Trophoblast cell (in vitro differentiated cells and primary cell): Measurements from ENCODE around the gene MYO5B.

Source experiments
- DNase-seq, 2 donors: peaks; one replicate each; pipeline ENCODE4 v3.0.0-alpha.2; 2016
- H2AFZ ChIP-seq: 2 replicates; pipeline ENCODE4 v1.6.1; 2013; ENCODE audit warnings: low read length, moderate library complexity, mild to moderate bottlenecking; ENCODE audit not compliant: insufficient read depth, poor library complexity
- H2AK5ac ChIP-seq: 2 replicates; pipeline ENCODE4 v1.6.1; 2013; ENCODE audit warnings: mild to moderate bottlenecking, low read length
- H2BK120ac ChIP-seq: 2 replicates; pipeline ENCODE4 v1.6.1; 2013; ENCODE audit warnings: low read length, mild to moderate bottlenecking, moderate library complexity; ENCODE audit not compliant: insufficient read depth, poor library complexity
- H2BK12ac ChIP-seq: 2 replicates; pipeline ENCODE4 v1.6.1; 2013; ENCODE audit warnings: mild to moderate bottlenecking, low read length, moderate library complexity
- H2BK5ac ChIP-seq: 2 replicates; pipeline ENCODE4 v1.6.1; 2013; ENCODE audit warnings: low read length, low read depth, moderate library complexity, mild to moderate bottlenecking; ENCODE audit not compliant: poor library complexity
- H3K14ac ChIP-seq: 2 replicates; pipeline ENCODE4 v1.6.1; 2013; ENCODE audit warnings: mild to moderate bottlenecking, low read length
- H3K18ac ChIP-seq: 2 replicates; pipeline ENCODE4 v1.6.1; 2013; ENCODE audit warnings: mild to moderate bottlenecking, low read length
- H3K23ac ChIP-seq: 2 replicates; pipeline ENCODE4 v1.6.1; 2013; ENCODE audit warnings: low read length
- H3K27ac ChIP-seq: 2 replicates; pipeline ENCODE4 v1.5.1; 2013; ENCODE audit warnings: low read depth, mild to moderate bottlenecking, inconsistent platforms, low read length, moderate library complexity
- H3K27me3 ChIP-seq: 2 replicates; pipeline ENCODE4 v1.6.1; 2013; ENCODE audit warnings: inconsistent platforms, mild to moderate bottlenecking, low read length, moderate library complexity; ENCODE audit not compliant: insufficient read depth
- H3K36me3 ChIP-seq, 2 experiments: 1 replicate in 1 of 2; 2 replicates in 1 of 2; pipeline ENCODE4 v1.6.1; 2013; ENCODE audit warnings: low read length in 2 of 2, mild to moderate bottlenecking in 2 of 2, moderate library complexity in 1 of 2; ENCODE audit not compliant: insufficient read depth in 2 of 2, control insufficient read depth in 1 of 2
- H3K4ac ChIP-seq: 2 replicates; pipeline ENCODE4 v1.6.1; 2013; ENCODE audit warnings: low read depth, mild to moderate bottlenecking, low read length, moderate library complexity
- H3K4me1 ChIP-seq, 2 experiments: 1 replicate in 1 of 2; 2 replicates in 1 of 2; pipeline ENCODE4 v1.6.1; 2013; ENCODE audit warnings: low read length in 2 of 2, mild to moderate bottlenecking in 2 of 2, moderate library complexity in 1 of 2; ENCODE audit not compliant: insufficient read depth in 2 of 2, control insufficient read depth in 1 of 2
- H3K4me2 ChIP-seq: 2 replicates; pipeline ENCODE4 v1.6.1; 2013; ENCODE audit warnings: inconsistent platforms, mild to moderate bottlenecking, low read length, moderate library complexity
- H3K4me3 ChIP-seq: 2 replicates; pipeline ENCODE4 v1.5.1; 2013; ENCODE audit warnings: mild to moderate bottlenecking, low read depth, low read length, inconsistent platforms
- H3K79me1 ChIP-seq: one replicate; pipeline ENCODE4 v1.6.1; 2013; ENCODE audit warnings: low read length
- H3K79me2 ChIP-seq: 2 replicates; pipeline ENCODE4 v1.6.1; 2013; ENCODE audit warnings: low read length, mild to moderate bottlenecking; ENCODE audit not compliant: control insufficient read depth, insufficient read depth, poor library complexity
- H3K9ac ChIP-seq: 2 replicates; pipeline ENCODE4 v1.6.1; 2013; ENCODE audit warnings: mild to moderate bottlenecking, low read length
- H3K9me3 ChIP-seq: 2 replicates; pipeline ENCODE4 v1.6.1; 2013; ENCODE audit warnings: low read depth, mild to moderate bottlenecking, control low read depth, inconsistent platforms, low read length; ENCODE audit not compliant: insufficient read depth
- H4K12ac ChIP-seq: 2 replicates; pipeline ENCODE4 v1.6.1; 2013; ENCODE audit warnings: low read depth, mild to moderate bottlenecking, low read length, moderate library complexity
- H4K8ac ChIP-seq: 2 replicates; pipeline ENCODE4 v1.6.1; 2013; ENCODE audit warnings: low read depth, mild to moderate bottlenecking, low read length, moderate library complexity
- H4K91ac ChIP-seq: one replicate; pipeline ENCODE4 v1.6.1; 2013; ENCODE audit warnings: low read depth, mild to moderate bottlenecking, low read length, moderate library complexity
- WGBS: extraction: QIAGEN DNeasy Blood & Tissue Kit; methylation state at CpG from one replicate; pipeline ENCODE4 v1.1.7; 2013; ENCODE audit warnings: missing lambda C conversion rate; ENCODE audit not compliant: insufficient read length, insufficient coverage; ENCODE audit errors: extremely low coverage; 5-methylcytosine and 5-hydroxymethylcytosine counted together

The MYO5B gene

DNA sequence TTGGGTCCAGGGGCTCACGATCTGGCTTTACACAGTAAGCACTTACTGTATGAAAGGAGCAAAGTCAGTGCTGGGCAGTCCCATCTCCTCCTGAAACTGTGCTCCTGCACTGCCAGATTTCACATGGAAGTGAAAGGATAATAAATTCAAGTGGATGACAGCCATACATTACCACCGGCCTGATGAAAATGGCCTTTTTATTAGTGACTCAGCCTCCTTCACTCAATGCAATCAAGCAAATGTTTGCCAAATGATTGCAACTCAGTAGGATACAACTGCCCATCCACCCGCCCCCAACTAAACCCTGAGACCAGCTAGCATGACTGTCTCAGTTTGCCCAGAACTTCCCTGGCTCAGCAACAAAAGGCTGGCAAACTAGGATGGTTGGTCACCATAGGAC lies 77.1 kb downstream of the MYO5B start:
- no peaks in the 10 kb centered on the region for H3K27me3 ChIP-seq
- no peak overlapping the region for H4K12ac ChIP-seq
- H2AFZ ChIP-seq, result no peak overlapping the region
- H3K79me1 ChIP-seq, result peaks cover 2% of the 10 kb centered on the region
- no peak overlapping the region for H3K9ac ChIP-seq
- H3K4ac ChIP-seq, result no peak overlapping the region
- DNase-seq, result no peak
- H4K8ac ChIP-seq, result no peak overlapping the region
- no peak overlapping the region for H2BK5ac ChIP-seq
- no peak overlapping the region for H3K4me3 ChIP-seq
- H3K23ac ChIP-seq, result no peak overlapping the region
- H3K9me3 ChIP-seq, result no peaks in the 10 kb centered on the region
- no peak overlapping the region for H2BK12ac ChIP-seq
- no peak overlapping the region for H3K14ac ChIP-seq
- peaks cover 8 to 10% of the 10 kb centered on the region in 2 experiments for H3K4me1 ChIP-seq
- no peak overlapping the region for H2AK5ac ChIP-seq
- H2BK120ac ChIP-seq, result no peak overlapping the region
- H3K4me2 ChIP-seq, result no peak overlapping the region
- H3K27ac ChIP-seq, result no peak overlapping the region
- no peaks in the 10 kb centered on the region for H3K79me2 ChIP-seq
- H3K18ac ChIP-seq, result no peak overlapping the region
- no peak overlapping the region for H4K91ac ChIP-seq
- no peaks in the 10 kb centered on the region for H3K36me3 ChIP-seq
- no CpG with 5 or more reads among the region's 3 CpGs for WGBS

DNA sequence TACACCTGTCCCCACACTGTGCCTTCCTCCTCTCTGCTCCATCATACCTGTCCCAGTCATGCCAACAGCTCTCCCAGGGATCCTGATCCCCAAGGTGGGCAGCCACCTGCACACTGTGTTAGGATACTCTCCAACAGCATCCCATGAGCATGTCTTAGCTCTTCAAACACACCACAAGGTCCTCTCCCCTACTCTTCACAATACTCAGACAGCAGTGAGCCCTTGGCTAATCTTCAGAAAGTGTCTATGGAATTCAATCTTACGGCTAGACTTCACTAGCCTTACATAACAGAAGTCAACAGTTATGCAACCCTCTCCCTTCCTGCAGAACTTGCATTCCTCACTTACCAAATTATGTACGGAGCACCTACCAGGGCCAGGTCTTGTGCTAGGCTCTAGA lies 79.9 kb downstream of the MYO5B start:
- no peak overlapping the region for H4K12ac ChIP-seq
- H3K14ac ChIP-seq, result no peak overlapping the region
- H2BK5ac ChIP-seq, result no peak overlapping the region
- no peak overlapping the region for H3K23ac ChIP-seq
- no peaks in the 10 kb centered on the region for H3K79me2 ChIP-seq
- H3K27ac ChIP-seq, result no peak overlapping the region
- peaks cover 8 to 10% of the 10 kb centered on the region in 2 experiments for H3K4me1 ChIP-seq
- no peak overlapping the region for H4K91ac ChIP-seq
- H3K4ac ChIP-seq, result no peak overlapping the region
- no peak overlapping the region for H3K9ac ChIP-seq
- no peak overlapping the region for H3K18ac ChIP-seq
- no peak overlapping the region for H2BK120ac ChIP-seq
- H2AFZ ChIP-seq, result no peak overlapping the region
- no peak overlapping the region for H4K8ac ChIP-seq
- WGBS, result no CpG with 5 or more reads among the region's 2 CpGs
- H3K27me3 ChIP-seq, result no peaks in the 10 kb centered on the region
- no peaks in the 10 kb centered on the region for H3K9me3 ChIP-seq
- no peaks in the 10 kb centered on the region for H3K36me3 ChIP-seq
- peak; percentile 64 to 92 for DNase-seq
- H3K4me2 ChIP-seq, result no peak overlapping the region
- peaks cover 2% of the 10 kb centered on the region for H3K79me1 ChIP-seq
- no peak overlapping the region for H3K4me3 ChIP-seq
- H2BK12ac ChIP-seq, result no peak overlapping the region
- no peak overlapping the region for H2AK5ac ChIP-seq

DNA sequence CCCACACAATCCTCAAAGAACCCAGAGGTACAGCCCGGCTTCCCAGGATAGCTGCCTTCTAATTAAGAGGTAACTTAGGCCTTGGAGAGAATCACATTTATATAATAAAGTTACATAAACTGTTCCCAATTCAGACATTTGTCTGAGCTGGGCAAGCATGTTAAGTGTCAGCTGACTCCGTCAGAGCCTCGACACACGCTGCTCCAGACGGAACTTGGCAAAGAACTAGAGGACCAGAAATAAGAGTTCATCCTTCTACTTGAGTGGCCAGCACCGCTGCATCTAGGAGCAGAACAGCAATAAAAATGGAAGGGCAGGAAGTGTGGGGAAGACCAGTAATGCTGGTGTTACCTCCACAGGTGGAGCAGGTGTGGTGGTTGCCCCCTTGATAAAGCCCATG lies 80.5 kb downstream of the MYO5B start:
- Histone ChIP-seq H3K23ac (no peak overlapping the region), H2AK5ac (no peak overlapping the region), H3K4ac (no peak overlapping the region), H3K79me2 (no peaks in the 10 kb centered on the region), H3K4me3 (no peak overlapping the region), H2BK120ac (peak overlapping the region; percentile 49), H3K4me1 (peaks cover 8 to 10% of the 10 kb centered on the region in 2 experiments), H3K18ac (no peak overlapping the region), H2BK5ac (no peak overlapping the region), H2BK12ac (no peak overlapping the region), H4K91ac (no peak overlapping the region), H3K4me2 (no peak overlapping the region), H3K9ac (no peak overlapping the region), H2AFZ (no peak overlapping the region), H3K14ac (no peak overlapping the region), H3K9me3 (no peaks in the 10 kb centered on the region), H3K27me3 (no peaks in the 10 kb centered on the region), H4K12ac (no peak overlapping the region), H3K79me1 (peaks cover 2% of the 10 kb centered on the region), H3K36me3 (no peaks in the 10 kb centered on the region), H3K27ac (no peak overlapping the region), H4K8ac (no peak overlapping the region)
- WGBS, result no CpG with 5 or more reads among the region's 6 CpGs
- no peak for DNase-seq

DNA sequence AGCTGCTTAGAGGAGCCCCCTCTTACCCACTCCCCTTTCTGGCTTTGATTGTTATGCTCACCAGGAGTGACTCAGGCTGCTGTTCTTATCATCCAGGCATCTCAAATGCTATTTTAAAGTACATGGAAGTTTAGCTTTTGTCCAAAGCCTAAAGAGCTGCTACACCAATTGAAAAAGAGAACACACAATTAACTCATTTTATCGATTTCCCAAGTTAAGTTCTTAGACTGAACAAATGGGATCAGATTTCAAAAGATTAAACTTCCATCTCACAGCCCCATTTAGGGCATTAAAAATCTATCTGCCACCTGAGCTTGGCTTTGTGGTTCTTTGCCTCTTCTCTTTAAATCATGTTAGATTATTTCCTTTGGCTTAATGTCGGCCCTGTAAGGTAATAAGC lies 81.2 kb downstream of the MYO5B start:
- H2BK120ac ChIP-seq, result no peak overlapping the region
- H3K27me3 ChIP-seq, result no peaks in the 10 kb centered on the region
- H3K79me2 ChIP-seq, result no peaks in the 10 kb centered on the region
- H3K18ac ChIP-seq, result no peak overlapping the region
- no peak overlapping the region for H3K23ac ChIP-seq
- DNase-seq, result peak in 1 of 2 donors; percentile 30
- H2AK5ac ChIP-seq, result no peak overlapping the region
- no peak overlapping the region for H4K8ac ChIP-seq
- no peak overlapping the region for H2BK5ac ChIP-seq
- no peaks in the 10 kb centered on the region for H3K36me3 ChIP-seq
- H3K14ac ChIP-seq, result no peak overlapping the region
- H2BK12ac ChIP-seq, result no peak overlapping the region
- no peak overlapping the region for H3K27ac ChIP-seq
- H3K9ac ChIP-seq, result no peak overlapping the region
- WGBS, result no CpG with 5 or more reads among the region's 2 CpGs
- no peak overlapping the region for H3K4ac ChIP-seq
- peaks cover 2% of the 10 kb centered on the region for H3K79me1 ChIP-seq
- H2AFZ ChIP-seq, result no peak overlapping the region
- no peak overlapping the region for H3K4me2 ChIP-seq
- H4K91ac ChIP-seq, result no peak overlapping the region
- no peak overlapping the region for H4K12ac ChIP-seq
- no peaks in the 10 kb centered on the region for H3K9me3 ChIP-seq
- H3K4me3 ChIP-seq, result no peak overlapping the region
- H3K4me1 ChIP-seq, result peaks cover 8 to 13% of the 10 kb centered on the region in 2 experiments
